Right renal pelvis (tissue), 4 donors: ENCODE data around the gene DCBLD2. TPM values are rescaled to one million over a fixed set of nuclear protein-coding genes. Genes with fewer than 3 reads are reported as not detected.

Experiments used
- DNase-seq, 4 donors: peaks; one replicate each; pipeline ENCODE4 v3.0.0-alpha.2; 2013; ENCODE audit warnings: low read depth in 4 of 4, low spot score in 3 of 4, missing footprints in 1 of 4
- polyA plus RNA-seq, 4 donors: library from polyadenylated mRNA; unstranded; fragments of 120-200 nt; gene quantifications; one replicate each; pipeline ENCODE4 v1.2.1, GENCODE V29; 2013; ENCODE audit not compliant: insufficient read length in 4 of 4

The DCBLD2 gene
- polyA plus RNA-seq, result 10 to 100 TPM; 42.8 to 57.7 (median 53.0) TPM

- DNase-seq, result peak; percentile 90 to 97 (median 96)
Observed at GRCh38 chr3:98901392-98902350, at the start of gene DCBLD2. TSS of gene DCBLD2 (minus strand) at chr3:98901695. CDS start at chr3:98901326, 369 bp downstream.

GRCh38 chr3:98945666-98946065 lies 44.2 kb upstream of the DCBLD2 start:
- no peak for DNase-seq

- DNase-seq, result no peak
Observed at GRCh38 chr3:98945101-98945524, 43.6 kb upstream of the DCBLD2 start.

GRCh38 chr3:98930413-98930812 lies 28.9 kb upstream of the DCBLD2 start:
- no peak for DNase-seq

GRCh38 chr3:98921957-98922356 lies 20.5 kb upstream of the DCBLD2 start:
- DNase-seq, result no peak

- no peak for DNase-seq
Observed at GRCh38 chr3:98920166-98920565, 18.7 kb upstream of the DCBLD2 start.

GRCh38 chr3:98918586-98918985 lies 17.1 kb upstream of the DCBLD2 start:
- DNase-seq, result no peak

GRCh38 chr3:98917608-98918007 lies 16.1 kb upstream of the DCBLD2 start:
- DNase-seq, result no peak

GRCh38 chr3:98914210-98915080 lies 12.9 kb upstream of the DCBLD2 start:
- DNase-seq, result no peak

GRCh38 chr3:98912448-98912847 lies 11.0 kb upstream of the DCBLD2 start:
- no peak for DNase-seq

- no peak for DNase-seq
Observed at GRCh38 chr3:98906230-98906629, 4.7 kb upstream of the DCBLD2 start.

GRCh38 chr3:98903705-98904481 lies 2.4 kb upstream of the DCBLD2 start:
- DNase-seq, result no peak

GRCh38 chr3:98903099-98903498 lies 1.6 kb upstream of the DCBLD2 start:
- DNase-seq, result no peak

GRCh38 chr3:98902351-98902740 lies 851 bp upstream of the DCBLD2 start:
- DNase-seq, result no peak

- DNase-seq, result peak in 2 of 4 donors; percentile 41 to 43
Observed at GRCh38 chr3:98901119-98901391, 440 bp downstream of the DCBLD2 start.

GRCh38 chr3:98900265-98901118 lies 1.0 kb downstream of the DCBLD2 start:
- DNase-seq, result no peak

GRCh38 chr3:98897701-98898100 lies 3.8 kb downstream of the DCBLD2 start:
- DNase-seq, result no peak

- no peak for DNase-seq
Observed at GRCh38 chr3:98894791-98895576, 6.5 kb downstream of the DCBLD2 start.

- no peak for DNase-seq
Observed at GRCh38 chr3:98893740-98894139, 7.8 kb downstream of the DCBLD2 start.
